Spleen (tissue), 7 donors: ENCODE data around the gene FKBP2.

ENCODE experiments used
- POLR2AphosphoS5 ChIP-seq, 3 donors: sonication (generic); formaldehyde crosslinking; IDR thresholded peaks; one replicate each; pipeline ENCODE4 v1.5.1; 2017; ENCODE audit warnings: antibody characterized with exemption in 3 of 3
- TF ChIP-seq, protein P1 (sequence below), 11 experiments: fragments of 200-600 bp in 7 of 11; fragments of 450-650 bp in 4 of 11; sonication (generic) in 4 of 11; IDR thresholded peaks in 8 of 11; conservative IDR thresholded peaks in 3 of 11; 1 replicate in 7 of 11; 2 replicates in 4 of 11; pipeline versions ENCODE4 v1.4.0 to v1.8.0; 2016 to 2021; ENCODE audit warnings: antibody characterized with exemption in 11 of 11, inconsistent platforms in 4 of 11, mild to moderate bottlenecking in 1 of 11
- donor health status: DM: no; HTN: no; CAD: no; lungs with moderate emphysema.
- donor health status: DM: no; HTN: no; CAD: no.
- donor health status: DM: no; HTN: no; CAD: no.

DNA sequence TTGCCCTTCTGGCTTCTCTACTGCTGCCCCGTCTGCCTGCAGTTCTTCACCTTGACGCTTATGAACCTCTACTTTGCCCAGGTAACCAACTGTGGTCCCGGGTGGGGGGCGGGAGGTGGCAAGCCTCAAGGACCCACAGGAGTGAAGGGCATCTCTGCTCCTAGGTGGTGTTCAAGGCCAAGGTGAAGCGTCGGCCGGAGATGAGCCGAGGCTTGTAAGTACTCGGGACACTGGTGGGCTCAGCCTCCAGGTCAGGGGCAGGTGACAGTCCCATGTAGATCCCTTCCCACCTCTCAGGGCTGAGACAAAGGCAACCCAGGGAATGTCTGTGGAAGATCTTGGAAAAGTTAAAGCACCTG is 45.9 kb downstream of the FKBP2 start:
- TF ChIP-seq, protein P1, sequence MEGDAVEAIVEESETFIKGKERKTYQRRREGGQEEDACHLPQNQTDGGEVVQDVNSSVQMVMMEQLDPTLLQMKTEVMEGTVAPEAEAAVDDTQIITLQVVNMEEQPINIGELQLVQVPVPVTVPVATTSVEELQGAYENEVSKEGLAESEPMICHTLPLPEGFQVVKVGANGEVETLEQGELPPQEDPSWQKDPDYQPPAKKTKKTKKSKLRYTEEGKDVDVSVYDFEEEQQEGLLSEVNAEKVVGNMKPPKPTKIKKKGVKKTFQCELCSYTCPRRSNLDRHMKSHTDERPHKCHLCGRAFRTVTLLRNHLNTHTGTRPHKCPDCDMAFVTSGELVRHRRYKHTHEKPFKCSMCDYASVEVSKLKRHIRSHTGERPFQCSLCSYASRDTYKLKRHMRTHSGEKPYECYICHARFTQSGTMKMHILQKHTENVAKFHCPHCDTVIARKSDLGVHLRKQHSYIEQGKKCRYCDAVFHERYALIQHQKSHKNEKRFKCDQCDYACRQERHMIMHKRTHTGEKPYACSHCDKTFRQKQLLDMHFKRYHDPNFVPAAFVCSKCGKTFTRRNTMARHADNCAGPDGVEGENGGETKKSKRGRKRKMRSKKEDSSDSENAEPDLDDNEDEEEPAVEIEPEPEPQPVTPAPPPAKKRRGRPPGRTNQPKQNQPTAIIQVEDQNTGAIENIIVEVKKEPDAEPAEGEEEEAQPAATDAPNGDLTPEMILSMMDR (IDR thresholded peaks at IDR 0.05 in 8 of 11, conservative IDR thresholded peaks at IDR 0.05 in 3 of 11), result no peak
- TF ChIP-seq POLR2AphosphoS5 (IDR thresholded peaks at IDR 0.05), result no peak
